ENCODE measurements around the gene ZNF689. TPM values are rescaled to one million over a fixed set of nuclear protein-coding genes. Genes with fewer than 3 reads are reported as not detected.

The ZNF689 gene
- total RNA-seq, 1 donor from 2014 or later = 7.7 TPM

DNA sequence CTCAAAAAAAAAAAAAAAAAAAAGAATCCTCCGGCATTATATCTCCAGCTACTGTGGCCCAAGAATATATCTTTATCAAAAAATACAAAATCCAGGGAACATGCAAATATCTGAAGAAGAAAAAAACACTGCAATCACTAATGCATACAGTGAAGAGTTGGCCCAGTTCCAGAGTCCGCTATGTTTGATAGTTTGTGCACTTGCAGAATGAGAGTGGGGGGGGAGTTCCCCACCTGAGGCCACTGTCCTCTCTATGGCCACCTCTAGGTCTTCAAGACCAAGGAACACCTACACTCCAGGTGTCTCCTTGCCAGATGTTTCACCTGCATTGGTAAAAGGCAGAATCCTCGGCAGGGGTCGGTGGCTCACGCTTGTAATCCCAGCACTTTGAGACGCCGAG, 28.7 kb downstream of the ZNF689 start:
- TF ChIP-seq, protein P1, sequence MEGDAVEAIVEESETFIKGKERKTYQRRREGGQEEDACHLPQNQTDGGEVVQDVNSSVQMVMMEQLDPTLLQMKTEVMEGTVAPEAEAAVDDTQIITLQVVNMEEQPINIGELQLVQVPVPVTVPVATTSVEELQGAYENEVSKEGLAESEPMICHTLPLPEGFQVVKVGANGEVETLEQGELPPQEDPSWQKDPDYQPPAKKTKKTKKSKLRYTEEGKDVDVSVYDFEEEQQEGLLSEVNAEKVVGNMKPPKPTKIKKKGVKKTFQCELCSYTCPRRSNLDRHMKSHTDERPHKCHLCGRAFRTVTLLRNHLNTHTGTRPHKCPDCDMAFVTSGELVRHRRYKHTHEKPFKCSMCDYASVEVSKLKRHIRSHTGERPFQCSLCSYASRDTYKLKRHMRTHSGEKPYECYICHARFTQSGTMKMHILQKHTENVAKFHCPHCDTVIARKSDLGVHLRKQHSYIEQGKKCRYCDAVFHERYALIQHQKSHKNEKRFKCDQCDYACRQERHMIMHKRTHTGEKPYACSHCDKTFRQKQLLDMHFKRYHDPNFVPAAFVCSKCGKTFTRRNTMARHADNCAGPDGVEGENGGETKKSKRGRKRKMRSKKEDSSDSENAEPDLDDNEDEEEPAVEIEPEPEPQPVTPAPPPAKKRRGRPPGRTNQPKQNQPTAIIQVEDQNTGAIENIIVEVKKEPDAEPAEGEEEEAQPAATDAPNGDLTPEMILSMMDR (conservative IDR thresholded peaks at IDR 0.05; ENCODE audit: low read depth, low read length) = no peak
- no peak overlapping the region for H3K4me3 ChIP-seq (ENCODE audit: low read depth, low read length)
- DNase-seq (ENCODE audit: low read depth) = no peak

DNA sequence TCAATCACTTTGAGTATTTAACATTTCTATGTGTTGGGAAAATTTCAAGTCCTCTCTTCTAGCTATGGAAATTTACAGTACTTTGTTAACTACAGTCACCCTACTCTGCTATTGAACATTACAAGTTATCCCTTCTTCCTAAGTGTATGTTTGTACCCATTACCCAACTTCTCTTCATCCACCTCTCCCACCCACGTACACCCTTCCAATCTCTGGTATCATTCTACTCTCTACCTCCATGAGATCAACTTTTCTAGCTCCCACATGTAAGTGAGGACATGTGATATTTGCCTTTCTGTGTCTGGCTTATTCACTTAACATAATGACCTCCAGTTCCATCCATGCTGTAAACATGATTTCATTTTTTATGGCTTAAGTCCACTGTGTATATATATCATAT, 35.5 kb downstream of the ZNF689 start:
- DNase-seq (ENCODE audit: low read depth) = no peak
- TF ChIP-seq, protein P1 (conservative IDR thresholded peaks at IDR 0.05; ENCODE audit: low read depth, low read length) = no peak
- H3K4me3 ChIP-seq (ENCODE audit: low read depth, low read length) = no peak overlapping the region

DNA sequence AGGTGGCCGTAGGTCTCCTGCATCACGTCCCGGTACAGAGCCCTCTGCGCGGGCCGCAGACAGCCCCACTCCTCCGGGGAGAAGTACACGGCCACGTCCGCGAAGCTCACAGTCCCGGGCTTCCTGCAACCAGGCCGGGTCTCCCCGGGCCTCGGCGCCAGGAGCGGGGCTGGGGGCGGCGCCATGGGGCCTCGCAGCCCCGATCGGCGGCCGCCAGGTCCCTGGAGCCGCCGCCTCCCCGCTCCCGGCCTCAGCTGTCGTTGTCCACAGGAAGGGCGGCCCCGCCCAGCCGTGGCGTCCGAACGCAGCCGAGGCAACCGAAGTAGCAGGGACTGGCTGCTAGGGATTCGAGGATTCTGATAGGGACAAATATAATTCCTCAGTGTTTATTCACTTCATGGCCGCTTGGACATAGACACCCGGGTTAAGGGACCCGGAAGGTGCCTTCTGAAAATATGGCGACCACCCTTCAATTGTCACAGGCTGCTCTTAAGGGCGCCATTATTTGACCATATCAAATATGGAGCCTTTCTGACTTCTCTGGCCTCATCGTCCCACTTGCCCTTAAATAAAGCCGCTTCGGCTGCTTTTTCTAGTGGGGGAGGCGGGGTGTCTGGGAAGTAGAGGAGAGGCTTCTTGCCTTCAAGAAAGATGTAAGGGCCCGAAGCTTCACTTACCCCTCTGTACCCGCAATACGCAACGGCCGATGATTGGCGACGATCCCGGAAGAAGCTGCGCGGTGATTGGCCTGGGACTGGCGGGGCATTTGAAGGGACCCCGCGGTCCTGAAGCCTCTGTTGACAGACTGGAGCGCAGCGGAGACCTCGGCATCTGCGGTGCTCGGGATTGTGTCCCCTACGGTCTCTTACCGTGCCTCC, 38.5 kb downstream of the ZNF689 start, which contains the start of gene ZNF688:
Gene ZNF688, minus strand, starts transcription at position 270 of the 878 bp plus-strand sequence. Its CDS starts 85 bp downstream, at position 185.
- peak; percentile 90 for DNase-seq (ENCODE audit: low read depth)
- peak within 1 kb of the TSS; percentile 86 for H3K4me3 ChIP-seq (ENCODE audit: low read depth, low read length)
- TF ChIP-seq, protein P1 (conservative IDR thresholded peaks at IDR 0.05; ENCODE audit: low read depth, low read length) = no peak

DNA sequence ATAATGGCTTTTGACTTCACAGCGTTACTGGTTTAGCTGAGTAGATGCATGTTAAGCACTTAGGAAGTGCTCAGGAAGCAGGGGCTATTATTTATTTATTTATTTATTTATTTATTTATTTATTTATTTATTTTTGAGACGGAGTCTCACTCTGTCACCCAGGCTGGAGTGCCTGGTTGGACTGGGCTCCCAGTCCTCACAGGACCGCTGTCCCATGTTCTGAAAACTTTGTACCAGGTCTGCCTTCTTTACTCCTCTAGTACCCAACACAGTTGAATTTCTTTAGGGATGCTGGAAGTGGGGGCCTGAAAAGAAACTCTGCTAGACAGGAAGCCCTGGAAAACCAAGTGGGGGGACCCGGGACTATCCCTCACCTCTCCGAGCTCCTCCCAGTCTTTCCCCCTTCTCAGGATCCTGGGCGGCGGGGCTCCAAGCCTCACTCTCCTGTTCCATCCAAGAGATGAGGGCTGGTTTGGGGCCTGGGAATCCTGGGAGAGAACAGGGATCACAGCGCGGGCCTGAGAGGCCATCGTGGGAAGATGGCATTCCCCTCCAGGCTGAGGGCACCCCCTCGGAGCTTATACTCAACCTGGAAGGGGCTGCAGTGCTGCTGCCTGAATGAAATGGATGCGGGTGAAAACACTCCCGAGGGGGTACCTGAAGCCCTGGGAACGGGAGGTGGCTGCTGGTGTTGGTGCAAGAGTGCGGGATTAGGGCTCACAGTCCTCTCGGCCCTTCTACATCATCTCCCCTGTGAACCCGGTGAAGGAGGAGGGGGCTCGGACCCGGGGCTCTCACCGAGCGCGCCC, 39.3 kb downstream of the ZNF689 start:
- TF ChIP-seq, protein P1 (conservative IDR thresholded peaks at IDR 0.05; ENCODE audit: low read depth, low read length) = no peak
- DNase-seq (ENCODE audit: low read depth) = no peak
- H3K4me3 ChIP-seq (ENCODE audit: low read depth, low read length) = peak overlapping the region; percentile 86

DNA sequence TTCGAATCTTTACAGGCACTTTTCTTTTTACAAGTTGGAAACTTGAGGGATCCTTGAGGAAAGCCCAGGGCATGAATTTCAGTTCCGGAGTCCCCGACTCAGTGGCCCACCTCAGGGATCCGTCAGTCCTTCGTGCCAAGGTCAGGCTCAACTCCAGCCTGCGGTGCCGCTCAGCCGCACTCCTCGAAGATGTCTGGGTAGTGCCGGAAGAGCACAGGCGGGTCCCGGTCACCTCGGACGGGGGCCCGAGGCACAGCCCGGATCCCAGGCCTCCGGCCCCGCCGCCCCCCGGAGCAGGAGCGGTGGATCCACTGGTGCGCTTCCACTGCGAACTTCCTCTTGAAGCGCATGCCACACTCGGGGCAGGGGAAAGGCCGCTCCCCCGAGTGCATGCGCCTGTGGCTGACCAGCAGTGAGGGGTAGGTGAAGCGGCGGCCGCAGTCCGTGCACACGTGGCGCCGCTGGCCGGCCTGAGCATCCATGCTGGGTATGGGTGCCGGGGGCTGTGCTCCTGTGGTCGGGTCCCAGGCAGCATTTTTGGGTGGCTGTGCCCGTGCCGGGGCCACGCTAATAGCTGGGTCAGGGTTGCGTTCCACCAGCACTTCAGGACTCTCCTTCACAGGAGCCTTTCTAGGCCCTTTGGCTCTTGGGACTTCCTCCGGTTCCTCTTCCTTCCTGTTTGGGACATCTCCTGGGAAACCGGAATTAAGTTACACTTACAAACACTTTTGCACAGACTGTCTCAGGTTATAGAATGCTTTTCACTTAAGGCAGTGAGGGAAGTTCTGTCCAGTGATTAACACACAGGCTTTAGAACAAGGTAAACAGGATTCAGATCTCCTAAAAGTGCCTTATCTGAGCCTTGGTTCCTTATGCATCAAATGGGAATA, 40.2 kb downstream of the ZNF689 start:
- TF ChIP-seq, protein P1 (conservative IDR thresholded peaks at IDR 0.05; ENCODE audit: low read depth, low read length) = no peak
- peak overlapping the region; percentile 86 for H3K4me3 ChIP-seq (ENCODE audit: low read depth, low read length)
- no peak for DNase-seq (ENCODE audit: low read depth)

DNA sequence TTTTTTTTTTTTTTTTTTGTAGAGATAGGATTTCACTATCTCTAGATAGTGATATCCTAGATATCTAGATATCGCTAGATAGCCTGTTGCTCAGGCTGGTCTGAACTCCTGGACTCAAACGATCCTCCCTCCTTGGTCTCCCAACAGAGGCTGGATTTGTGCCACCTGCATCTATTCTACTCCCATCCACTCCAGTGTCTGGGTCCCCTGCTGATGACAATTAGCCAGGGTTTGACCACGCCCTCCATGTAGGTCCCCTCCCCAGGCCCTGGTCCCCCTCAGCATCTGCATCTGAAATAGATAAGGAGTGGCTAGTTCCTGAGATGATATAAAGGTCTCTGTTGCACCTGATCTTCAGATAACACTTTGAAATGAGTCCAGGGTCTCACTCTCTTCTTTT, 40.9 kb downstream of the ZNF689 start:
- TF ChIP-seq, protein P1 (conservative IDR thresholded peaks at IDR 0.05; ENCODE audit: low read depth, low read length) = no peak
- DNase-seq (ENCODE audit: low read depth) = no peak

More for the DNA sequence above, 40.9 kb downstream of the ZNF689 start:
- no peak overlapping the region for H3K4me3 ChIP-seq (ENCODE audit: low read depth, low read length)
